22Rv1 (cell line): ENCODE results near the gene RXRG.
A peak's percentile ranks its signal among the peaks of the same experiment; 100 is the strongest.

Source experiments
- CTCF ChIP-seq: fragments of 450-650 bp; IDR thresholded peaks from 2 replicates; pipeline ENCODE4 v1.5.1; 2017; ENCODE audit warnings: mild to moderate bottlenecking
- ZFX ChIP-seq: fragments of 450-650 bp; IDR thresholded peaks from 2 replicates; pipeline ENCODE4 v1.6.1; 2017; ENCODE audit warnings: antibody characterized with exemption, borderline replicate concordance

- no peak for TF ChIP-seq ZFX
- TF ChIP-seq CTCF: peak; percentile 69
Observed at GRCh38 chr1:165408518-165408917, 36.4 kb downstream of the RXRG start.
